Panc1 (cell line): ENCODE results near the gene LRP1B.

Experiments
- SIN3A ChIP-seq: IDR thresholded peaks from 2 replicates; pipeline ENCODE4 v1.6.1; 2012; ENCODE audit warnings: low read depth, mild to moderate bottlenecking, low read length, moderate library complexity, borderline replicate concordance; ENCODE audit not compliant: insufficient read depth
- TF ChIP-seq, protein P1 (sequence below): fragments of 450-650 bp; IDR thresholded peaks from 2 replicates; pipeline ENCODE4 v1.5.1; 2017; ENCODE audit warnings: mild to moderate bottlenecking
- TF ChIP-seq, protein P2 (sequence below), 2 experiments: IDR thresholded peaks; 2 replicates each; pipeline ENCODE4 v1.6.1; 2011 to 2012; ENCODE audit warnings: low read depth in 2 of 2, control low read depth in 1 of 2, low read length in 1 of 2, mild to moderate bottlenecking in 1 of 2, moderate library complexity in 1 of 2; ENCODE audit not compliant: insufficient read depth in 1 of 2

DNA sequence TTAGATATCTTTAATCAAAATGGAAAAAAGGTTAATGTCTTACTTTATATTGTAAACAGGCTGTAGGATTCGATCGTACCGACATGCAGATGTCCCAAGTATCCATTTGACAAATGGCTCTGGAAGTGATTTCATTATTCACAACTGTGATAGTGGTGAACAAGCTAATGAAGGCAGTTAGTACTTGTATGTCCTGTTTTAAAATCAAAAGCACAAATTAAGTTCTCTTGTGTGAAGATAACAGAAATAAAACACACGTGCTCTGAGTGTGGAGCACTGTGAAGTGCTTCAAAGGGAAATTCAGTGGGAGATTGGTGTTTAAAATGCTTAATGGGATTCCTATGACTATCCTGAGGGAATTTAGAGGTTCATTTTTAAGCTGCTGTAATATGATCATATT lies 8.6 kb upstream of the LRP1B start:
- TF ChIP-seq, protein P1, sequence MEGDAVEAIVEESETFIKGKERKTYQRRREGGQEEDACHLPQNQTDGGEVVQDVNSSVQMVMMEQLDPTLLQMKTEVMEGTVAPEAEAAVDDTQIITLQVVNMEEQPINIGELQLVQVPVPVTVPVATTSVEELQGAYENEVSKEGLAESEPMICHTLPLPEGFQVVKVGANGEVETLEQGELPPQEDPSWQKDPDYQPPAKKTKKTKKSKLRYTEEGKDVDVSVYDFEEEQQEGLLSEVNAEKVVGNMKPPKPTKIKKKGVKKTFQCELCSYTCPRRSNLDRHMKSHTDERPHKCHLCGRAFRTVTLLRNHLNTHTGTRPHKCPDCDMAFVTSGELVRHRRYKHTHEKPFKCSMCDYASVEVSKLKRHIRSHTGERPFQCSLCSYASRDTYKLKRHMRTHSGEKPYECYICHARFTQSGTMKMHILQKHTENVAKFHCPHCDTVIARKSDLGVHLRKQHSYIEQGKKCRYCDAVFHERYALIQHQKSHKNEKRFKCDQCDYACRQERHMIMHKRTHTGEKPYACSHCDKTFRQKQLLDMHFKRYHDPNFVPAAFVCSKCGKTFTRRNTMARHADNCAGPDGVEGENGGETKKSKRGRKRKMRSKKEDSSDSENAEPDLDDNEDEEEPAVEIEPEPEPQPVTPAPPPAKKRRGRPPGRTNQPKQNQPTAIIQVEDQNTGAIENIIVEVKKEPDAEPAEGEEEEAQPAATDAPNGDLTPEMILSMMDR = no peak
- no peak for TF ChIP-seq SIN3A
- TF ChIP-seq, protein P2, sequence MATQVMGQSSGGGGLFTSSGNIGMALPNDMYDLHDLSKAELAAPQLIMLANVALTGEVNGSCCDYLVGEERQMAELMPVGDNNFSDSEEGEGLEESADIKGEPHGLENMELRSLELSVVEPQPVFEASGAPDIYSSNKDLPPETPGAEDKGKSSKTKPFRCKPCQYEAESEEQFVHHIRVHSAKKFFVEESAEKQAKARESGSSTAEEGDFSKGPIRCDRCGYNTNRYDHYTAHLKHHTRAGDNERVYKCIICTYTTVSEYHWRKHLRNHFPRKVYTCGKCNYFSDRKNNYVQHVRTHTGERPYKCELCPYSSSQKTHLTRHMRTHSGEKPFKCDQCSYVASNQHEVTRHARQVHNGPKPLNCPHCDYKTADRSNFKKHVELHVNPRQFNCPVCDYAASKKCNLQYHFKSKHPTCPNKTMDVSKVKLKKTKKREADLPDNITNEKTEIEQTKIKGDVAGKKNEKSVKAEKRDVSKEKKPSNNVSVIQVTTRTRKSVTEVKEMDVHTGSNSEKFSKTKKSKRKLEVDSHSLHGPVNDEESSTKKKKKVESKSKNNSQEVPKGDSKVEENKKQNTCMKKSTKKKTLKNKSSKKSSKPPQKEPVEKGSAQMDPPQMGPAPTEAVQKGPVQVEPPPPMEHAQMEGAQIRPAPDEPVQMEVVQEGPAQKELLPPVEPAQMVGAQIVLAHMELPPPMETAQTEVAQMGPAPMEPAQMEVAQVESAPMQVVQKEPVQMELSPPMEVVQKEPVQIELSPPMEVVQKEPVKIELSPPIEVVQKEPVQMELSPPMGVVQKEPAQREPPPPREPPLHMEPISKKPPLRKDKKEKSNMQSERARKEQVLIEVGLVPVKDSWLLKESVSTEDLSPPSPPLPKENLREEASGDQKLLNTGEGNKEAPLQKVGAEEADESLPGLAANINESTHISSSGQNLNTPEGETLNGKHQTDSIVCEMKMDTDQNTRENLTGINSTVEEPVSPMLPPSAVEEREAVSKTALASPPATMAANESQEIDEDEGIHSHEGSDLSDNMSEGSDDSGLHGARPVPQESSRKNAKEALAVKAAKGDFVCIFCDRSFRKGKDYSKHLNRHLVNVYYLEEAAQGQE (IDR thresholded peaks at IDR 0.05; ENCODE audit: insufficient read depth in 1 of 2, low read depth in 2 of 2, low read length in 1 of 2) = no peak
